ENCODE measurements around the gene CYFIP2. TPM values are rescaled to one million over a fixed set of nuclear protein-coding genes. Genes with fewer than 3 reads are reported as not detected.

Gene CYFIP2
- total RNA-seq, 1 experiment from 2014 or later, result 74.7 TPM

DNA sequence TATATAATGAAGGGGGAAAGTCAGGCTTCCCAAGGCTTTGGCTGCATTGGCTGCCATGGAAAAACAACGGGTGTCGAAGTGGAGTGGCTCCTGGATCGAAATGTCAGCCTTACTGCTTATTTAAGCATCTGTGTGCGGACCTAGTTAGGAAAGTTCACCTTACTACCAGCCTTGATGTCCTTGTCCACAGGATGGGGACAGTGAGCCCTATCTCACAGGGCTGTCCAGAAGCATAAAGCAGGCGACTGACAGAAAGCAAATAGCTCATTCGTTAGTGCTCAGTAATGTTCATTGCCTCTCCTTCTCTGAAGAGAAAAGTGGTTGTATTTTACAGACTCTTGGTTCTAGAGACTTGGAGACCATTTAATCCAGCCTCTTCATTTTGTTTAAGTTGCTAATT lies 112.6 kb downstream of the CYFIP2 start:
- Histone ChIP-seq H2BK15ac (ENCODE audit: low read depth, low read length) (no peak overlapping the region), H3K18ac (ENCODE audit: insufficient read length, low read depth, low read length) (no peak overlapping the region), H3K4ac (ENCODE audit: low read depth, low read length) (no peak overlapping the region), H2BK5ac (ENCODE audit: insufficient read length, low read length) (no peak overlapping the region), H4K20me1 (ENCODE audit: control insufficient read depth, insufficient read depth, insufficient read length) (no peaks in the 10 kb centered on the region), H3K4me1 (ENCODE audit: insufficient read depth, low read length) (no peaks in the 10 kb centered on the region), H3K9me3 (ENCODE audit: control insufficient read depth, low read depth, low read length) (no peaks in the 10 kb centered on the region), H3T11ph (ENCODE audit: low read length) (no peak overlapping the region), H2AFZ (ENCODE audit: low read length) (no peak overlapping the region), H3K23me2 (ENCODE audit: insufficient read length, low read depth, low read length, poor library complexity, severe bottlenecking) (no peaks in the 10 kb centered on the region), H4K5ac (ENCODE audit: insufficient read length, low read depth, low read length) (no peak overlapping the region), H2BK120ac (ENCODE audit: low read depth, low read length, poor library complexity, severe bottlenecking) (no peak overlapping the region), H4K91ac (ENCODE audit: insufficient read length, low read depth, low read length) (no peak overlapping the region), H3K79me2 (ENCODE audit: insufficient read depth, low read length) (peaks cover 2% of the 10 kb centered on the region; the same call in 1 of the 2 replicates), H2AK5ac (ENCODE audit: insufficient read length, low read length) (no peak overlapping the region), H3K27ac (ENCODE audit: insufficient read length, low read depth, low read length) (no peak overlapping the region), H3K14ac (ENCODE audit: insufficient read depth, low read length) (no peak overlapping the region), H3K79me1 (ENCODE audit: insufficient read depth, low read depth, low read length, poor library complexity, severe bottlenecking) (no peaks in the 10 kb centered on the region), H4K8ac (replicated peaks; ENCODE audit: insufficient read length, low read depth, low read length) (no peak overlapping the region), H2BK20ac (ENCODE audit: low read depth, low read length, poor library complexity, severe bottlenecking) (no peak overlapping the region), H3K9ac (ENCODE audit: extremely low read depth, insufficient read length, low read length) (no peak overlapping the region), H3K4me2 (ENCODE audit: insufficient read depth, insufficient read length, low read length) (no peak overlapping the region), H3K23ac (ENCODE audit: insufficient read length, low read depth, low read length) (no peak overlapping the region), H3K56ac (ENCODE audit: insufficient read length, low read depth, low read length) (no peak overlapping the region), H2BK12ac (ENCODE audit: insufficient read length, low read depth, low read length) (no peak overlapping the region), H3K27me3 (ENCODE audit: insufficient read depth, low read length) (no peaks in the 10 kb centered on the region)
- no CpG with 5 or more reads among the region's 6 CpGs for WGBS (ENCODE audit: extremely low coverage, insufficient read length, low lambda C conversion rate)
- H3K27ac Mint-ChIP-seq, result no peak overlapping the region
- no peak for DNase-seq
- no peaks in the 10 kb centered on the region for H3K9me3 Mint-ChIP-seq
- TF ChIP-seq, protein P1, sequence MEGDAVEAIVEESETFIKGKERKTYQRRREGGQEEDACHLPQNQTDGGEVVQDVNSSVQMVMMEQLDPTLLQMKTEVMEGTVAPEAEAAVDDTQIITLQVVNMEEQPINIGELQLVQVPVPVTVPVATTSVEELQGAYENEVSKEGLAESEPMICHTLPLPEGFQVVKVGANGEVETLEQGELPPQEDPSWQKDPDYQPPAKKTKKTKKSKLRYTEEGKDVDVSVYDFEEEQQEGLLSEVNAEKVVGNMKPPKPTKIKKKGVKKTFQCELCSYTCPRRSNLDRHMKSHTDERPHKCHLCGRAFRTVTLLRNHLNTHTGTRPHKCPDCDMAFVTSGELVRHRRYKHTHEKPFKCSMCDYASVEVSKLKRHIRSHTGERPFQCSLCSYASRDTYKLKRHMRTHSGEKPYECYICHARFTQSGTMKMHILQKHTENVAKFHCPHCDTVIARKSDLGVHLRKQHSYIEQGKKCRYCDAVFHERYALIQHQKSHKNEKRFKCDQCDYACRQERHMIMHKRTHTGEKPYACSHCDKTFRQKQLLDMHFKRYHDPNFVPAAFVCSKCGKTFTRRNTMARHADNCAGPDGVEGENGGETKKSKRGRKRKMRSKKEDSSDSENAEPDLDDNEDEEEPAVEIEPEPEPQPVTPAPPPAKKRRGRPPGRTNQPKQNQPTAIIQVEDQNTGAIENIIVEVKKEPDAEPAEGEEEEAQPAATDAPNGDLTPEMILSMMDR (conservative IDR thresholded peaks at IDR 0.05), result no peak
- peaks cover 2 to 22% (median 8%) of the 10 kb centered on the region in 3 experiments; a peak in 3 of 7 replicates for H3K36me3 Mint-ChIP-seq (ENCODE audit: insufficient read depth in 1 of 3, low read depth in 3 of 3)
- no peak overlapping the region for H3K4me3 Mint-ChIP-seq
- no peaks in the 10 kb centered on the region for H3K4me1 Mint-ChIP-seq
- no peaks in the 10 kb centered on the region for H3K27me3 Mint-ChIP-seq (ENCODE audit: low read depth)
